Measurements from ENCODE around the gene SPTLC3.
A peak's percentile ranks its signal among the peaks of the same experiment; 100 is the strongest.

SPTLC3 gene

GRCh38 chr20:12987261-12987660 is 21.5 kb upstream of the SPTLC3 start:
- no peak for DNase-seq

- DNase-seq: no peak
These were observed 19.1 kb upstream of the SPTLC3 start for GRCh38 chr20:12989586-12990115.

GRCh38 chr20:12997128-12997655 is 11.6 kb upstream of the SPTLC3 start:
- no peak for DNase-seq

GRCh38 chr20:12998046-12998445 is 10.7 kb upstream of the SPTLC3 start:
- DNase-seq: no peak

- no peak for DNase-seq
These were observed 9.6 kb upstream of the SPTLC3 start for GRCh38 chr20:12999201-12999600.

- no peak for DNase-seq
These were observed 6.5 kb upstream of the SPTLC3 start for GRCh38 chr20:13002251-13002650.

GRCh38 chr20:13006825-13007224 is 1.9 kb upstream of the SPTLC3 start:
- DNase-seq: no peak

- no peak for DNase-seq
These were observed 1.2 kb upstream of the SPTLC3 start for GRCh38 chr20:13007596-13007995.

- peak; percentile 60 for DNase-seq
These were observed 1.1 kb downstream of the SPTLC3 start for GRCh38 chr20:13009682-13010406.

- DNase-seq: no peak
These were observed 4.1 kb downstream of the SPTLC3 start for GRCh38 chr20:13012886-13013285.

GRCh38 chr20:13013411-13013810 is 4.6 kb downstream of the SPTLC3 start:
- no peak for DNase-seq

GRCh38 chr20:13017235-13017634 is 8.5 kb downstream of the SPTLC3 start:
- no peak for DNase-seq

GRCh38 chr20:13017883-13018535 is 9.2 kb downstream of the SPTLC3 start:
- no peak for DNase-seq

GRCh38 chr20:13021205-13021970 is 12.6 kb downstream of the SPTLC3 start:
- no peak for DNase-seq

GRCh38 chr20:13022401-13023155 is 13.8 kb downstream of the SPTLC3 start:
- DNase-seq: no peak

- no peak for DNase-seq
These were observed 15.8 kb downstream of the SPTLC3 start for GRCh38 chr20:13024596-13024995.

GRCh38 chr20:13025181-13025580 is 16.4 kb downstream of the SPTLC3 start:
- no peak for DNase-seq

GRCh38 chr20:13028001-13028400 is 19.2 kb downstream of the SPTLC3 start:
- DNase-seq: no peak

- DNase-seq: no peak
These were observed 19.9 kb downstream of the SPTLC3 start for GRCh38 chr20:13028673-13029072.

GRCh38 chr20:13029687-13030375 is 21.1 kb downstream of the SPTLC3 start:
- peak; percentile 25 for DNase-seq

GRCh38 chr20:13031751-13032150 is 23.0 kb downstream of the SPTLC3 start:
- no peak for DNase-seq

GRCh38 chr20:13034115-13034514 is 25.3 kb downstream of the SPTLC3 start:
- no peak for DNase-seq

Measured in eye (tissue), 1 donor.